GM12801 (cell line): ENCODE data around the gene OR10H1.

Source experiments
- TF ChIP-seq, protein P1 (sequence below): IDR thresholded peaks from one replicate; pipeline ENCODE4 v1.5.1; 2011; ENCODE audit warnings: control low read depth; ENCODE audit not compliant: insufficient read length; ENCODE audit errors: extremely low read depth

The OR10H1 gene

DNA sequence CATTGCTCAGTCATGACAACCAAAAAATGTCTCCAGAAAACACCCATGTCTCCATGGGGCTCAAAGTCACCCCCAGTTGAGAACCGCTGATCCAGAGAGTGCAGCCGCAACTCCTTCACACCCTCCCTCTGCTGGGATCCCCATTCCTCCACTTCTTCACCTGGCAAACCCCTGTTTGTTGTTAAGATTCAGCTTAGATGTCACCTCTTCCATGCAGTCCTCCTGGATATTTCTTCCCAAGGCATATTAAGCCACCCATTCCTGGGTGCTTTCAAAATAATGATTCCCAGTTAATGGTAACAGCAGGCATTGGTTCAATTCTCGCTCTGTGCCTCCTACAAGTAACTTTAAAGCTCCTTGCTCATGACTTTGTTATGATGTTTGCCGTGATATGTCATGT lies 4.0 kb downstream of the OR10H1 start:
- TF ChIP-seq, protein P1, sequence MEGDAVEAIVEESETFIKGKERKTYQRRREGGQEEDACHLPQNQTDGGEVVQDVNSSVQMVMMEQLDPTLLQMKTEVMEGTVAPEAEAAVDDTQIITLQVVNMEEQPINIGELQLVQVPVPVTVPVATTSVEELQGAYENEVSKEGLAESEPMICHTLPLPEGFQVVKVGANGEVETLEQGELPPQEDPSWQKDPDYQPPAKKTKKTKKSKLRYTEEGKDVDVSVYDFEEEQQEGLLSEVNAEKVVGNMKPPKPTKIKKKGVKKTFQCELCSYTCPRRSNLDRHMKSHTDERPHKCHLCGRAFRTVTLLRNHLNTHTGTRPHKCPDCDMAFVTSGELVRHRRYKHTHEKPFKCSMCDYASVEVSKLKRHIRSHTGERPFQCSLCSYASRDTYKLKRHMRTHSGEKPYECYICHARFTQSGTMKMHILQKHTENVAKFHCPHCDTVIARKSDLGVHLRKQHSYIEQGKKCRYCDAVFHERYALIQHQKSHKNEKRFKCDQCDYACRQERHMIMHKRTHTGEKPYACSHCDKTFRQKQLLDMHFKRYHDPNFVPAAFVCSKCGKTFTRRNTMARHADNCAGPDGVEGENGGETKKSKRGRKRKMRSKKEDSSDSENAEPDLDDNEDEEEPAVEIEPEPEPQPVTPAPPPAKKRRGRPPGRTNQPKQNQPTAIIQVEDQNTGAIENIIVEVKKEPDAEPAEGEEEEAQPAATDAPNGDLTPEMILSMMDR: no peak

DNA sequence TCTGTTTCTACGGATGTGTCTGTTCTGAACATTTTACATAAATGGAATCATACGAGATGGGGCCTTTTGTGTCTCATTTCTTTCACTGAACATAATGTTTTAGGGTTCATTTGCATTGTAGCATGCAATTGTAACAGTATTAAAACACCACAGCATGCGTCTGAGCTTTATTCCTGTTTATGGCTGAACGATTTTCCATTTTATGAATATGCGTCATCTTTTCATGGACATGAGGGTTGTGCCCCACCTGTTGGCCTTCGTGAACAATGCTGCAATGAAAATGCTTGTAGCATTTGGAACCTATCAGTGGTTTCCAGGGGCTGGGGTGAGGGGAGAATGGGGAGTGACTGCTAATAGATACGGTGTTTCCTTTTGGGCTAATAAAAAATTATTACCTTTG lies 5.1 kb downstream of the OR10H1 start:
- TF ChIP-seq, protein P1: no peak

DNA sequence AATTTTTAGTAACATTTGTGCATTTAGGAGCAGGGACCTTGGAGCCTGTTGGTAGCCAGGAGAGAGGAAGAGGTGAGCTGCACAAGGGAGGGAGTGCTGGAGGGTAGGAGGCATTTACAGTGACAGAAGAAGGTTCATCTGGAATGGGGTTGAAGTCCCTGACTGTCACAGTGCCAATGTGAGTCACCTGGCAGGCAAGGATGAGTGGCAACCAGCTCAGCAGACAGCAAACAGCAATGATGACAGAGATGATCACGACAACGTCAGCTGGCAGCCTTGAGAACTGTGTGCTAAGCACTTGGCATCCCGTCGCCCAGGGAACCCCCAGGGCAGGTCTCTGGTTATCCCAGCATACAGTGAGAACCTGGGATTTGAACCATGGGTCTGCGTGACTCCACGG lies 25.4 kb downstream of the OR10H1 start:
- TF ChIP-seq, protein P1: no peak

DNA sequence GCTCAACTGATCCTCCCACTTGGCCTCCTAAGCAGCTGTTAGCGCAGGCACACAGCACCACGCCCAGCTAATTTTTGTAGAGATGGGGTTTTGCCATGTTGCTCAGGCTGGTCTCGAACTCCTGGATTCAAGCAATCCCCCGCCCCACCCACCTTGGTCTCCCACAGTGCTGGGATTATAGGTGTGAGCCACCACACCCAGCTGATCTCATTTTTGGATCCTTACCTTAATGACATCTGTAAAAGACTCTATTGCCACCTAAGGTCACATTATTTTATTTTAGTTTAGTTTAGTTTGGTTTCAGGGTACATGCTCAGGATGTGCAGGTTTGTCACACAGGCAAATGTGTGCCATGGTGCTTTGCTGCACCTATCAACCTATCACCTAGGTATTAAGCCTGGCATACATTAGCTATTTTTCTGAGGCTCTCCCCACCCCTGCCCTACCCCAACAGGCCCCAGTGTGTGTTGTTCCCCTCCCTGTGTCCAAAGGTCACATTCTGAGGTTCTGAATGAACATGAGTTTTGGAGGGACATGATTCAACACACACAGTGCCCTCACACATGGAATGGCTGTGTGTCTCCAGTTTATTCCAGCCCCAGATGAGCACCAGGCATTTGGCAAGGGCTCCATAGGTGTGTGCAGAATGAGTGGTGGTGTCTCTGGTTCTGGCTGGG lies 26.7 kb downstream of the OR10H1 start:
- TF ChIP-seq, protein P1: no peak

DNA sequence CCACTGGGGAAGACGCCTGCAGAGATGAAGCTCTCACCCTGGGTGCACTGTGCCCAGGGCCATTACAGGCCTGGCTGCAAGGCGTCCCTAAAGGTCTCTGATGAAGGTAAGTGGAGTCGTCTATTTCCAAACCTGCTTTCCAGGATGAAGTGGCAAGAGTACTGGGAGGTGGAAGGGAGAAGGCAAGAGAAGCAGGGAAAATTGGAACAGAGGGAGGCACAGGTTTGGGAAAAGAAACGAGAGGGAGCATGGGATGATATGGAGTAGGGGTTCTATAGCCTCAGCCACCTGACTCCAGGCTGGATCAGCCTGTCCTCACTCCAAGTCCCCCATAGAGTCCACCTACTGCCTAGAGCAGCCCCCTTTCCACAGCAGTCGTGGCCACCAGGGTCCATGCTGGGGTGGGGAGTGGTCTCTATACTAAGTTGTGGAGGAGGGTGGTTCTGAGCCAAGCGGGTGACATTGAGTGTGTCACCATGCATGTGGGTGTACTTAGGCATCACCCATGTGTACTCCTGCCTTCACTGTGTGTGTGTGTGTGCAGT lies 27.8 kb downstream of the OR10H1 start, which contains the start of gene OR10H5:
Gene OR10H5 (plus strand): TSS at position 51 of the 545 bp plus-strand sequence. CDS start 6,388 bp downstream, outside the sequence.
- TF ChIP-seq, protein P1: no peak

DNA sequence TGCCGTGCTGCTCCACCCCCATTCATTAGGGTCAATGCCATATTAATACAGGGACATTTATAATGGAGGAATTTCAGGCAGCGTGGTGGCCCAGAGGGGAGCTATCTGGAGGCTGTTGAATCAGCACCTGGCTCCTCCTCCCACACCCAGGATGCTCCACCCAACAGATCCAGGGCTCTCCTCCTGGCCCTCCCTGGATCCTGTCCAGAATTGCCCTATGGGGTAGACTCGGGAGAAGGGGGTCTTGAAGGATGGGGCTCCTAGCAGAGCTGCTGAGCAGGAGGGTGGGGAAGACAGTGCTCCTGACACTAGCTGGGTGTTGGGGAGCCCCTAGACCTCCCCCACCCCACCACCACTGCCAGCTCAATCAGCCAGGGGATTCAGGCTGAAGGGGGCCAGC lies 33.3 kb downstream of the OR10H1 start:
- TF ChIP-seq, protein P1: no peak

DNA sequence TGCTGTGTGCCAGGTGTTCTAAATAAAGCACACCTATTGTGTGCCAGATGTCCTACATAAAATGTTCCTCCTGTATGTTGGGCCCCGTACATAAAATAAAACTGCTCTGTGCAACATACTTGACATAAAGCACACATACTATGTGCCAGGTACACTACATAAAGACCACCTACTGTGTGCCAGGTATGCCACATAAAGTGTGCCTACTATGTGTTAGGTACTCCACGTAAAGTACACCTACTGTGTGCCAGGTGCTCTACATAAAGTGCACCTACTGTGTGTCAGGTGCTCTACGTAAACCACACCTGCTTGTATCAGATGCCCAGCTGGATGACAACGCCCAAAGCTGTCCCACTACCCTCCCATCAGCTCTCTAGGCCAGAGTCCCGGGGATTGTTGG lies 33.8 kb downstream of the OR10H1 start:
- TF ChIP-seq, protein P1: no peak
